Stimulated activated memory B cell treated with anti-CD40 and anti-IgM and Interleukin-4, amounts not matched to agents 10 μg/mL and 1 μg/mL and 100 μg/mL, for 72 hours (primary cell): ENCODE data around the gene TUBB1.
A peak's percentile ranks its signal among the peaks of the same experiment; 100 is the strongest.

Source experiments
- ATAC-seq: fragments of 150-1000 bp; cut with Tn5 transposase; 2 replicates; pipeline ENCODE4 v1.10.0; 2021
- H3K27ac Mint-ChIP-seq: one replicate; pipeline ENCODE4 v1.8.0; 2022; ENCODE audit warnings: mild to moderate bottlenecking, mixed read lengths
- H3K27me3 Mint-ChIP-seq: one replicate; pipeline ENCODE4 v1.8.0; 2022; ENCODE audit warnings: mixed read lengths
- H3K36me3 Mint-ChIP-seq: one replicate; pipeline ENCODE4 v1.8.0; 2022; ENCODE audit warnings: mixed read lengths
- H3K4me1 Mint-ChIP-seq: one replicate; pipeline ENCODE4 v1.8.0; 2022; ENCODE audit warnings: mixed read lengths
- H3K4me3 Mint-ChIP-seq: one replicate; pipeline ENCODE4 v1.8.0; 2022; ENCODE audit warnings: mild to moderate bottlenecking, moderate library complexity, mixed read lengths
- H3K9me3 Mint-ChIP-seq: one replicate; pipeline ENCODE4 v1.8.0; 2022; ENCODE audit warnings: mixed read lengths

TUBB1 gene

DNA sequence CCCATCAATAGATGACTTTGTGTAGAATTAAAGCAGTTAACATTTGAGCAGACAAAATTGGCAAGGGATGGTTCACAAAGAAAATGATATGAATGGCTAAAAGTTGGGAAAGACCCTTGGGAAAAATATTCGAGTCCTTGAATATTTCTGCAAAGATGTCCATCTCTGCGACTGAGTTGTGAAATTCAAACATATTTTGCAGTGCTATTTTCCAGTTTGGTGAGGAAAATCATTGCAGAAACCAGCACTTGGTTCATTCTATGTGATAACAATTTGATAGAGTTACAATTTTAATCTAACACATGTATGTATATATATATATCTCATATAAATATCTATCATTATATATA lies 29.4 kb downstream of the TUBB1 start:
- peaks cover 13% of the 10 kb centered on the region for H3K4me1 Mint-ChIP-seq
- peaks cover 28% of the 10 kb centered on the region for H3K27me3 Mint-ChIP-seq
- no peak overlapping the region for H3K27ac Mint-ChIP-seq
- no peak for ATAC-seq
- H3K36me3 Mint-ChIP-seq = no peaks in the 10 kb centered on the region
- no peaks in the 10 kb centered on the region for H3K9me3 Mint-ChIP-seq
- no peak overlapping the region for H3K4me3 Mint-ChIP-seq

DNA sequence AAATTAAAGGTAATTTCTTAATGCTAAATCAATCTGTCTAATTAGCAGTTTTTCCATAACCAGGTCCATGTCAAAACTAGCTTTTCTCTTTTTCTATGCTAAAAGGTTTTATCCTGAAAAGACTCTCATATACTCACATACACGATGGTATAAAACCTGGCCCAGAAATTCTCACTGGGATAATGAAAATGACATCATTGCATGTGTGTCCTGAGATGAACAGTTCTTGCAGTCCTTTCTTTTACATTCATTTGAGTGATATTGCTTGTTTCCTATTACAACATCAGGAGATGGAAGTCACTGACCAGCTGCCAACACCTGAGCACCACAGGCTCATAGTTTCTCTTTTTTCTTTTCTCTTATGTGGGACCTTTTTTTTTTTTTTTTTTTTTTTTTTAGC lies 31.2 kb downstream of the TUBB1 start:
- H3K4me3 Mint-ChIP-seq = no peak overlapping the region
- ATAC-seq = no peak
- H3K4me1 Mint-ChIP-seq = peaks cover 8% of the 10 kb centered on the region
- H3K27ac Mint-ChIP-seq = no peak overlapping the region
- H3K27me3 Mint-ChIP-seq = peaks cover 28% of the 10 kb centered on the region
- H3K9me3 Mint-ChIP-seq = no peaks in the 10 kb centered on the region
- no peaks in the 10 kb centered on the region for H3K36me3 Mint-ChIP-seq

DNA sequence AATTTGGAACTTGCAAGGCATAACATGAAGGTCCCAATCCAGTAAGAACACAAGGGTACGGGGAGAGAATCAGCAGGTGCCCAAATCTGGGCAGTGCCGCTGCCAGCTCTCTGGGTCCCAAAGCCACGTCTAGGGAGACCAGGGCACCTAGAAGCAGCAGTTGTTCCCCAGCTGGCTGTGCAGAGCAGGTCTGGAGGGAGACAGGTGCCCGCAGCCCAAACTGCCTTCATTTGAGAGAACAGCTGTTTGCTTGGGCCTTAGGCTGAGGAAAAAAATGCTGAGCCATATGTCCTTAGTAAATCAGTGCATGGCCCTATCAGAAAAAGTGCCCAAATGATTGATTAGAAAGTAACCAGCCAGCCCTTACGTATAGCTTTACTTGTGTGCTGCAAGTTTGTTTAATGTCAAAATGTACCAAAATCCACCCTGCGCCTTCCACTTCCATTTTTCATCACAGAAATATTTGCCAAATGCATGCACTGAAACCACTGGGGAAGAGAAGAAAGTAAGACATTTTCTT lies 32.5 kb downstream of the TUBB1 start:
- Mint-ChIP-seq H3K36me3 (no peaks in the 10 kb centered on the region), H3K9me3 (no peaks in the 10 kb centered on the region), H3K27ac (no peak overlapping the region), H3K4me3 (no peak overlapping the region), H3K4me1 (peaks cover 10% of the 10 kb centered on the region), H3K27me3 (peaks cover 28% of the 10 kb centered on the region)
- no peak for ATAC-seq

DNA sequence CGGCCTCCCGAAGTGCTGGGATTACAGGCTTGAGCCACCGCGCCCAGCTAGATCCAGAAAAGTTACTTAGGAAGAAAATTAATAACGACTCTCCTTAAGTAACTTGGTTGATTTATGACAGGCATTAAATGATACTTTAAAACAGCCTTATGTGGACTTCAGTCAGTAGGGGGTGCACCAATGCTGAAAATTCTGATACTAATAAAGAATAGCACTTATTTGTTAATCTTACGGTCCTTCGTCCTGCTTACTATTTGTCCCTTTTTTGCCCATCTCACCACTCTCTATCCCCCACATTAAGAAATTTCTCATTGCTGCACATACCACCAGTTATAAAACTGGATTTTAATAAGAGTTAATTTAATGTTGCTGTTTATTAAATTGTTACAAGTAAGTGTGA lies 36.1 kb downstream of the TUBB1 start:
- no peak for ATAC-seq
- H3K9me3 Mint-ChIP-seq = no peaks in the 10 kb centered on the region
- H3K27ac Mint-ChIP-seq = no peak overlapping the region
- H3K36me3 Mint-ChIP-seq = no peaks in the 10 kb centered on the region
- peaks cover 15% of the 10 kb centered on the region for H3K27me3 Mint-ChIP-seq
- H3K4me1 Mint-ChIP-seq = peaks cover 5% of the 10 kb centered on the region
- H3K4me3 Mint-ChIP-seq = no peak overlapping the region

DNA sequence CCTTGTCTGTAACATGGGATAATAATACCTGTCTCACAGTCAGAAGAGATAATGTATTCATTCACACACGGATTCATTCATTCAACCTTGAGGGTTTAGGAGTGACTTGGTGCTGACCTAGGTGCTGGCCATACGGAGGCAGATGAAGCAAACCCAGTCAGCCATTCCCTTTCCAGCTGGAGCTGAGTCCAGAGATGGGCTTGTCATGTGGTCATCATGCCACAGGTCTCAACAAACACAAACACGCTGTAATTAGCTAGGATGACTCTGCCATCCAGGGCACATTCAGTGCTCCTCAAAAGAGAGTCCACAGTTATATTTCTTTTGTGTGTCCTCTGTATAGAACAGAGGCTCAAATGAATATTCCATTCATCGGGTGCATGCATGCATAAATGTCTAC lies 42.9 kb downstream of the TUBB1 start:
- Mint-ChIP-seq H3K4me3 (no peak overlapping the region), H3K27ac (no peak overlapping the region), H3K27me3 (no peaks in the 10 kb centered on the region), H3K4me1 (no peaks in the 10 kb centered on the region), H3K36me3 (no peaks in the 10 kb centered on the region), H3K9me3 (no peaks in the 10 kb centered on the region)
- no peak for ATAC-seq

DNA sequence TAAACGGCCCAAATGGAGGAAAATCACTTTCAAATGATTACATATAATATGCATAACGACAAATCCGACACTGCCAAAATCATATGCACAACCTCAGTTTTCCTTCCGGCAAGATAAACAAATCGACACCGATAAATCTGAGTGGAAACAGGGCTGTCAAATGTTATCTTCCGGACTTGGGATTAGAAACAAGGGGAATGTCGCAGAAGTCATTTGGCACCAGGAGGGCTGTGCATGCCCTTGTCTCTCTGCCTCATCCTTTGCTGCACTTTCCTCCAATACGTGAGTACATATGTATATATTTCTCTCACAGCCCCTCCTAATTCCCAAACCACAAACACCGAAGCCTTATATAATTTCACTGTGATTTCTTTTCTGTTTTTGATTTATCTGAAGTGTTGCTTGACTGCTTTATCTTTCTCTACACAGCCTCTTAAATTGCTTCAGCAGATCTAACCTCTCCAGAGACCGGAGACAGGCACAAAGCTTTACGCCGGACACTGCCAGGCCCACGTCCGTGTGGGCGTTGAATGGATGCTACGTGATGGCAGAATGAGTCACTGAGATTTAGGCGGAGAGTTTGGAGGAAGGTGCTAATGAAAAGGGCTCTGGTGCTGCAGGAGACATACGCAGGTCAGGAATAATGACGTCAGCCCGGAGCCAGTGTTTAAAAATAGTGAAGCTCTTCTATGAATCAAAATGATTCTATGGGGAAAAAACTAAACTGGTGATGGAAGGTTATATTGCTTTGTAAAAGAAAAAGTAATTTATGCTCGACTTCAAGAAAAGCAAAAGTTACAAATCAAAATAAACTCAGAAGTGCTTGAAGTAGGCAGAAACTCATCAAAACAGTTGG lies 44.4 kb downstream of the TUBB1 start:
- no peak for ATAC-seq
- no peak overlapping the region for H3K4me3 Mint-ChIP-seq
- H3K36me3 Mint-ChIP-seq = no peaks in the 10 kb centered on the region
- H3K4me1 Mint-ChIP-seq = peaks cover under 1% of the 10 kb centered on the region
- no peak overlapping the region for H3K27ac Mint-ChIP-seq
- H3K9me3 Mint-ChIP-seq = no peaks in the 10 kb centered on the region
- no peaks in the 10 kb centered on the region for H3K27me3 Mint-ChIP-seq

DNA sequence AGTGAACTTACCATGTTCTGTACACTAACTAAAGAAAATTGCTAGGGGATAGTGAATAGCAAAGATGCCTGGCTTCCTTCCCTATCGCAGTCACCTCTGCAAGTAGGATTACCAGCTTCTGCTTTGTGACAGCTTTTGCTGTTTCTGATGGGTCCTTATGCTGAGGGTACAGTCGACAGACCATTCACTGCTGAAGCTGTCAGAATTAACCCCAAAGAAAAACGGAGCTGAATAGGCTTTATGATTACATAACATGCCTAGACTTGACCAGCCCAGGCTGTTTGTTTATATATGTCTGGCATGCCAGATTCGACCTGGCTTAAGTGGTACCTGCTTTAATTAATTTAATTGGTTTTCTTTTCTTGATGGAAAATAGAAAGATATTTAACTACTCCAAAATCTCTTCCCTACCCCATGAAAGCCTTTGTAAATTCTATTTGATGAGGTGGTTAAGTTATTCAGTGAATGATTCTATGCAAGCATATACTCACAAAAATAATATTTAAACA lies 45.0 kb downstream of the TUBB1 start:
- Mint-ChIP-seq H3K4me3 (no peak overlapping the region), H3K4me1 (peaks cover 8% of the 10 kb centered on the region), H3K27ac (no peak overlapping the region), H3K27me3 (no peaks in the 10 kb centered on the region), H3K9me3 (no peaks in the 10 kb centered on the region), H3K36me3 (no peaks in the 10 kb centered on the region)
- no peak for ATAC-seq

DNA sequence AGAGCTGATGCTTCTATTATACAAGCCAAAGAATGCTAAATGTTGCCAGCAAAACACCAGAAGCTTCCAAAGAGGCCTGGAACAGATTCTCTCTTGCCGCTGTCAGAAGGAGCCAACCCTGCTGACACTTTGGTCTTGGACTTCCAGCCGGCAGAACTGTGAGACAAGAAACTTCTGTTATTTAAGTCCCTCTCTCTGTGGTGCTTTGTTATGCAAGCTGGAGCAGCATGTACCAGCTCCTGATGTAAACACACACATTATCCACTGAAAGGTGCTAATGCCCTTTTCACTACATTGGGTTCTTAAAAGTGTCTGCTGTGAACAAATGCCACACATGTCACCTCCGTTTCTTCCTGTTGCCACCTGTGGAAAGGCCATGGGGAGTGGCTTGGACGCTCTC lies 49.3 kb downstream of the TUBB1 start:
- no peaks in the 10 kb centered on the region for H3K27me3 Mint-ChIP-seq
- no peaks in the 10 kb centered on the region for H3K36me3 Mint-ChIP-seq
- H3K27ac Mint-ChIP-seq = no peak overlapping the region
- peaks cover 38% of the 10 kb centered on the region for H3K4me1 Mint-ChIP-seq
- ATAC-seq = no peak
- no peaks in the 10 kb centered on the region for H3K9me3 Mint-ChIP-seq
- no peak overlapping the region for H3K4me3 Mint-ChIP-seq

DNA sequence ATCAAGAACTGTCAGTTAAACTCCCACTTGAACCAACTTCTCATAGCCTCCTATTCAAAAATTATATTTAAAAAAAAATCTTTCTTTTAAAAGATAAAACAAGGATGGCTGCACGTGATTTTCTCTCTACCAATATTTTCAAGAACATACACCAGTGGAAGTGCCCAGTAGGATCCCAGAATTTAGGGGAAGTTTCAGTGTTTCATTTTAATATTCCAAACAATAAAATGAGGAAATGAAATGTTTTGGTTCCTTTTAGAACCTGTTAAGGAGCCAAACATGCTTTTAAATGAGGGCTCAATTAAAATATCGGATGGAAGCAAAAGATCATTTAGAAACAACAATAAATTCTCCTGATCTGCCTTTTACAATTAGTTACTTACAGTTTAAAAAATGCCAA lies 49.8 kb downstream of the TUBB1 start:
- Mint-ChIP-seq H3K4me3 (no peak overlapping the region), H3K36me3 (no peaks in the 10 kb centered on the region), H3K9me3 (no peaks in the 10 kb centered on the region), H3K4me1 (peaks cover 42% of the 10 kb centered on the region), H3K27me3 (no peaks in the 10 kb centered on the region), H3K27ac (no peak overlapping the region)
- ATAC-seq = no peak

DNA sequence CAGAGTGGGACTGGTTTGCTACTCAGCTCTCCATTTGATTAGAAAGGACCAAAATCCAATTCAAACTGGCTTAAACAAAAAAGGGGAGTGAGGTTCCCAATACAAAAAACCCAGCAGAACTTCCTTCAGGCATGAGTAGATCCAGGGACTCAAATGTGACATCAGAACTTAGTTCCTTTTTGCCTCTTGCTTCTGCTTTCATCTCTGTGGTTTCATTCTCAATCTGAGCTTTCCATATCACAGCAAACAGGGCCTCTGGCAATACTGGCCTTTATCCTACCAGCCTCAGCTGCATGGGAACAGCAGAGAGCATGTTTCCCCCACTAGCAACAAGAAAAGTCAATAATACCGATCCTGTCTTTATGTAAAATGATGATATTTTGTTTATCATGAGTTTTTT lies 52.0 kb downstream of the TUBB1 start:
- Mint-ChIP-seq H3K27ac (peak overlapping the region; percentile 21), H3K36me3 (no peaks in the 10 kb centered on the region), H3K9me3 (no peaks in the 10 kb centered on the region), H3K4me1 (peaks cover 55% of the 10 kb centered on the region), H3K27me3 (peaks cover 15% of the 10 kb centered on the region), H3K4me3 (no peak overlapping the region)
- ATAC-seq = peak; percentile 82

DNA sequence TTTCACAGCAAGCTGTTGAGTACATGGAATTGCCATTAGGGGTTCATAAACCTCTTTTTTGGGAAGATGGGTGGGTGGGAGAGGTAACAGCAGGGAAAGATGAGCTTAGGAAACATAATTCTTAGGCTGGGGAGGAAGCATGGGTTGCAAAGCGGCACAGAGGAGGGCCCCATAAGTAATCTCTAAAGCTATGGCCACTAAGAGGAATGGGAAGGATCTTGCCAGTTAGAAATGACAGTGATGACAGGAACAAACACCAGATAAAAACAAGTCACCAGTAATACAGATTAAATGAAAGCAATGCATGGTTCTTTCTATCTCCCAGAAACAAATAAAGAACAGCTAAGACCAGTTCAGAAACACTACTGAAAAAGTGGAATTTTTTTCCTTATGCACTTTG lies 54.4 kb downstream of the TUBB1 start:
- no peaks in the 10 kb centered on the region for H3K9me3 Mint-ChIP-seq
- H3K4me3 Mint-ChIP-seq = no peak overlapping the region
- no peak overlapping the region for H3K27ac Mint-ChIP-seq
- ATAC-seq = no peak
- H3K36me3 Mint-ChIP-seq = no peaks in the 10 kb centered on the region
- peaks cover 30% of the 10 kb centered on the region for H3K27me3 Mint-ChIP-seq
- peaks cover 70% of the 10 kb centered on the region for H3K4me1 Mint-ChIP-seq

DNA sequence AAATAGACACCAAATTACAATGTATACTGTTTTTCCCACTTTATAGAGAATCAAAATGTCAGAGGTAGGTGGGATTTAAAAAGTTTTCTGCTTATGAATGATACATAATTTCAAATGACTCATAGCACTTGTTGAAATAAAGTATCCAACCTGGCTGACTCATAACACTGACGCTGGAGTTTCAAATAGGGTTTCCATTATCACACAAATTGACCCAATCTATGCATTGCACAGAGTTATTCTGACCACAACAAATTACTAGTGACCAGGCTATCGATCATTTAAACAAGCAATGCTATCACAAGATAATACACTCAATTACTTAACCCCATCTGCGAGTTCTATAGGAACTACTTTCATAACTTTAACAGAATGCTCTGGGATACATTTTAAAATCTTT lies 55.2 kb downstream of the TUBB1 start:
- Mint-ChIP-seq H3K4me1 (peaks cover 65% of the 10 kb centered on the region), H3K4me3 (no peak overlapping the region), H3K9me3 (no peaks in the 10 kb centered on the region), H3K36me3 (no peaks in the 10 kb centered on the region), H3K27ac (no peak overlapping the region), H3K27me3 (peaks cover 30% of the 10 kb centered on the region)
- ATAC-seq = no peak

DNA sequence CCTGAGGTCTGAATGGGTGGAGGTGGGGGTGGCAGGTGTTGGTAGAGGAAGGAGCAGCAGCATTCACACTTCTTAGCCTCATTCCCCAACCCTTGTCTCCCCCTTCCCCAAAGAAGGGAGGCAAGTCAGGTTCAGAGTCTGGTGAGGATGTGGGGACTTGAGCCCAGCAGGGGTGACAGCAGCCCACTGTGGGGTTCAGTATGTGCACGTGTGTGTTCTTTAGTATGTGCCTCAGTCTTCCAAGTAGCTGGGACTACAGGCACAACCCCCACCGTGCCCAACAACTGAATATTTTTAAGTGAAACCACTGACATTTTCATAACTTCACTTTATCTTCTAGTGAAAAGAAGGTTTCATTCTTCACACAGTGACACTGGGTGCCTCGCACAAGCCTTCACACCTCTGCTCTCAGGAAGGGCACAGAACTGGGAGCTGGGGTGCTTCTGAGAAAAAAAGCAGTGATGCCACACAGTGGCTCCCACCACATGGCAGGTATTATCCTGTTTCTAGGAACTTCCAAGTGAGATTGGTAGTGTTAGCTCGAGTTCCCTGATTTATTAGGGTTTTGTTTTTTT lies 56.8 kb downstream of the TUBB1 start:
- H3K9me3 Mint-ChIP-seq = no peaks in the 10 kb centered on the region
- no peak overlapping the region for H3K4me3 Mint-ChIP-seq
- H3K27ac Mint-ChIP-seq = no peak overlapping the region
- ATAC-seq = no peak
- no peaks in the 10 kb centered on the region for H3K36me3 Mint-ChIP-seq
- H3K27me3 Mint-ChIP-seq = peaks cover 43% of the 10 kb centered on the region
- H3K4me1 Mint-ChIP-seq = peaks cover 61% of the 10 kb centered on the region
